ENCODE measurements around the gene LRRTM4. TPM values are rescaled to one million over a fixed set of nuclear protein-coding genes. Genes with fewer than 3 reads are reported as not detected.

Gene LRRTM4
- total RNA-seq, 1 experiment from 2014 or later = 12.0 TPM

- Mint-ChIP-seq H3K9me3 (no peaks in the 10 kb centered on the region), H3K27ac (no peak overlapping the region), H3K4me3 (no peak overlapping the region), H3K4me1 (peaks cover 0 to 4% of the 10 kb centered on the region in 2 experiments; a peak in 1 of 4 replicates), H3K36me3 (ENCODE audit: insufficient read depth in 1 of 3, low read depth in 3 of 3) (no peaks in the 10 kb centered on the region), H3K27me3 (ENCODE audit: low read depth) (no peaks in the 10 kb centered on the region)
- no peak overlapping the region for H3K9ac ChIP-seq (ENCODE audit: extremely low read depth, insufficient read length, low read length)
- H2AK5ac ChIP-seq (ENCODE audit: insufficient read length, low read length) = no peak overlapping the region
- no peak overlapping the region for H3K27ac ChIP-seq (ENCODE audit: insufficient read length, low read depth, low read length)
- TF ChIP-seq CTCF (conservative IDR thresholded peaks at IDR 0.05) = no peak
- no peak overlapping the region for H4K5ac ChIP-seq (ENCODE audit: insufficient read length, low read depth, low read length)
- H2BK20ac ChIP-seq (ENCODE audit: low read depth, low read length, poor library complexity, severe bottlenecking) = no peak overlapping the region
- no peak overlapping the region for H3K4ac ChIP-seq (ENCODE audit: low read depth, low read length)
- H3K27me3 ChIP-seq (ENCODE audit: insufficient read depth, low read length) = no peaks in the 10 kb centered on the region
- no peaks in the 10 kb centered on the region for H3K79me1 ChIP-seq (ENCODE audit: insufficient read depth, low read depth, low read length, poor library complexity, severe bottlenecking)
- no peak overlapping the region for H3K4me2 ChIP-seq (ENCODE audit: insufficient read depth, insufficient read length, low read length)
- H3K14ac ChIP-seq (ENCODE audit: insufficient read depth, low read length) = no peak overlapping the region
- H2BK12ac ChIP-seq (ENCODE audit: insufficient read length, low read depth, low read length) = no peak overlapping the region
- no peaks in the 10 kb centered on the region for H4K20me1 ChIP-seq (ENCODE audit: control insufficient read depth, insufficient read depth, insufficient read length)
- no peak overlapping the region for H2AFZ ChIP-seq (ENCODE audit: low read length)
- H3T11ph ChIP-seq (ENCODE audit: low read length) = no peak overlapping the region
- no peak overlapping the region for H3K56ac ChIP-seq (ENCODE audit: insufficient read length, low read depth, low read length)
- no peak overlapping the region for H2BK120ac ChIP-seq (ENCODE audit: low read depth, low read length, poor library complexity, severe bottlenecking)
- H3K18ac ChIP-seq (ENCODE audit: insufficient read length, low read depth, low read length) = no peak overlapping the region
- H3K4me1 ChIP-seq (ENCODE audit: insufficient read depth, low read length) = no peaks in the 10 kb centered on the region; the same call in 1 of the 2 replicates
- H4K8ac ChIP-seq (replicated peaks; ENCODE audit: insufficient read length, low read depth, low read length) = no peak overlapping the region
- H3K9me3 ChIP-seq (ENCODE audit: control insufficient read depth, low read depth, low read length) = no peaks in the 10 kb centered on the region
- no peak overlapping the region for H3K23ac ChIP-seq (ENCODE audit: insufficient read length, low read depth, low read length)
- no peaks in the 10 kb centered on the region for H3K79me2 ChIP-seq (ENCODE audit: insufficient read depth, low read length)
- no CpG with 5 or more reads among the region's 3 CpGs for WGBS (ENCODE audit: extremely low coverage, insufficient read length, low lambda C conversion rate)
- DNase-seq = no peak
- no peaks in the 10 kb centered on the region for H3K23me2 ChIP-seq (ENCODE audit: insufficient read length, low read depth, low read length, poor library complexity, severe bottlenecking)
- no peak overlapping the region for H2BK5ac ChIP-seq (ENCODE audit: insufficient read length, low read length)
- no peak overlapping the region for H4K91ac ChIP-seq (ENCODE audit: insufficient read length, low read depth, low read length)
- H2BK15ac ChIP-seq (ENCODE audit: low read depth, low read length) = no peak overlapping the region
These were observed 695.5 kb downstream of the LRRTM4 start for GRCh38 chr2:76826691-76827090.
